ENCODE measurements around the gene HID1.
"Not testable (repeated sequence)": the region's sequence is repeated elsewhere in the genome, so short reads cannot be mapped to it uniquely, and the experiment has no call there.

GRCh38 chr17:74969501-74969900 is 3.1 kb downstream of the HID1 start:
- TF ChIP-seq POLR2A (IDR thresholded peaks at IDR 0.05) = not testable (repeated sequence)
- TF ChIP-seq, protein P1, sequence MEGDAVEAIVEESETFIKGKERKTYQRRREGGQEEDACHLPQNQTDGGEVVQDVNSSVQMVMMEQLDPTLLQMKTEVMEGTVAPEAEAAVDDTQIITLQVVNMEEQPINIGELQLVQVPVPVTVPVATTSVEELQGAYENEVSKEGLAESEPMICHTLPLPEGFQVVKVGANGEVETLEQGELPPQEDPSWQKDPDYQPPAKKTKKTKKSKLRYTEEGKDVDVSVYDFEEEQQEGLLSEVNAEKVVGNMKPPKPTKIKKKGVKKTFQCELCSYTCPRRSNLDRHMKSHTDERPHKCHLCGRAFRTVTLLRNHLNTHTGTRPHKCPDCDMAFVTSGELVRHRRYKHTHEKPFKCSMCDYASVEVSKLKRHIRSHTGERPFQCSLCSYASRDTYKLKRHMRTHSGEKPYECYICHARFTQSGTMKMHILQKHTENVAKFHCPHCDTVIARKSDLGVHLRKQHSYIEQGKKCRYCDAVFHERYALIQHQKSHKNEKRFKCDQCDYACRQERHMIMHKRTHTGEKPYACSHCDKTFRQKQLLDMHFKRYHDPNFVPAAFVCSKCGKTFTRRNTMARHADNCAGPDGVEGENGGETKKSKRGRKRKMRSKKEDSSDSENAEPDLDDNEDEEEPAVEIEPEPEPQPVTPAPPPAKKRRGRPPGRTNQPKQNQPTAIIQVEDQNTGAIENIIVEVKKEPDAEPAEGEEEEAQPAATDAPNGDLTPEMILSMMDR (IDR thresholded peaks at IDR 0.05) = not testable (repeated sequence)
